ENCODE data around the gene XXYLT1.

Gene XXYLT1

GRCh38 chr3:195164573-195165264, 106.2 kb downstream of the XXYLT1 start:
- DNase-seq = peak; percentile 48

- no peak for DNase-seq
Observed at GRCh38 chr3:195163719-195164572, 107.0 kb downstream of the XXYLT1 start.

- DNase-seq = no peak
Observed at GRCh38 chr3:195162816-195163215, 108.1 kb downstream of the XXYLT1 start.

- peak; percentile 25 for DNase-seq
Observed at GRCh38 chr3:195162033-195162669, 108.8 kb downstream of the XXYLT1 start.

- DNase-seq = peak; percentile 23
Observed at GRCh38 chr3:195160908-195161434, 110.0 kb downstream of the XXYLT1 start.

GRCh38 chr3:195160257-195160898, 110.6 kb downstream of the XXYLT1 start:
- no peak for DNase-seq

- DNase-seq = no peak
Observed at GRCh38 chr3:195159814-195160165, 111.2 kb downstream of the XXYLT1 start.

GRCh38 chr3:195159117-195159813, 111.7 kb downstream of the XXYLT1 start:
- no peak for DNase-seq

- DNase-seq = no peak
Observed at GRCh38 chr3:195156286-195156890, 114.6 kb downstream of the XXYLT1 start.

- DNase-seq = no peak
Observed at GRCh38 chr3:195155570-195156241, 115.3 kb downstream of the XXYLT1 start.

GRCh38 chr3:195154793-195155535, 116.0 kb downstream of the XXYLT1 start:
- DNase-seq = no peak

- no peak for DNase-seq
Observed at GRCh38 chr3:195154111-195154791, 116.7 kb downstream of the XXYLT1 start.

GRCh38 chr3:195153653-195154052, 117.3 kb downstream of the XXYLT1 start:
- DNase-seq = no peak

GRCh38 chr3:195153130-195153529, 117.8 kb downstream of the XXYLT1 start:
- no peak for DNase-seq

- no peak for DNase-seq
Observed at GRCh38 chr3:195151866-195152541, 119.0 kb downstream of the XXYLT1 start.

- DNase-seq = no peak
Observed at GRCh38 chr3:195151402-195151801, 119.6 kb downstream of the XXYLT1 start.

- peak; percentile 44 for DNase-seq
Observed at GRCh38 chr3:195150181-195151118, 120.5 kb downstream of the XXYLT1 start.
